VCaP (cell line): ENCODE results near the gene PHACTR1.
"Not testable (repeated sequence)": the region's sequence is repeated elsewhere in the genome, so short reads cannot be mapped to it uniquely, and the experiment has no call there.

ENCODE experiments used
- H3K27ac ChIP-seq: fragments of 450-650 bp; 2 replicates; pipeline ENCODE4 v1.5.1; 2017
- CTCF ChIP-seq: fragments of 450-650 bp; conservative IDR thresholded peaks from 2 replicates; pipeline ENCODE4 v1.5.1; 2017; ENCODE audit warnings: mild to moderate bottlenecking, moderate library complexity

The PHACTR1 gene

GRCh38 chr6:13156381-13156780 is 439.8 kb downstream of the PHACTR1 start:
- no peak for TF ChIP-seq CTCF
- no peak overlapping the region for H3K27ac ChIP-seq

- no peak for TF ChIP-seq CTCF
- no peak overlapping the region for H3K27ac ChIP-seq
Measured at GRCh38 chr6:13157293-13157692, 440.7 kb downstream of the PHACTR1 start.

GRCh38 chr6:13159300-13159699 is 442.7 kb downstream of the PHACTR1 start:
- TF ChIP-seq CTCF: no peak
- no peak overlapping the region for H3K27ac ChIP-seq

- H3K27ac ChIP-seq: not testable (repeated sequence)
Measured at GRCh38 chr6:13159822-13160221, 443.3 kb downstream of the PHACTR1 start.

GRCh38 chr6:13163161-13163944 is 446.8 kb downstream of the PHACTR1 start:
- no peak overlapping the region for H3K27ac ChIP-seq
- no peak for TF ChIP-seq CTCF

- no peak for TF ChIP-seq CTCF
- H3K27ac ChIP-seq: no peak overlapping the region
Measured at GRCh38 chr6:13164291-13164690, 447.7 kb downstream of the PHACTR1 start.

- no peak overlapping the region for H3K27ac ChIP-seq
- TF ChIP-seq CTCF: no peak
Measured at GRCh38 chr6:13165502-13166172, 449.1 kb downstream of the PHACTR1 start.

- H3K27ac ChIP-seq: no peak overlapping the region
- TF ChIP-seq CTCF: no peak
Measured at GRCh38 chr6:13166269-13166668, 449.7 kb downstream of the PHACTR1 start.
